SK-N-MC (cell line): ENCODE measurements around the gene ALDH4A1.

Experiments
- EZH2 ChIP-seq: fragments of 200-600 bp; sonication (generic); IDR thresholded peaks from one replicate; pipeline ENCODE4 v1.6.1; 2017; ENCODE audit warnings: antibody characterized with exemption
- POLR2AphosphoS5 ChIP-seq: IDR thresholded peaks from 2 replicates; pipeline ENCODE4 v1.6.1; 2012; ENCODE audit warnings: mild to moderate bottlenecking, low read depth, low read length, borderline replicate concordance

GRCh38 chr1:18870957-18871356 lies 31.4 kb downstream of the ALDH4A1 start:
- TF ChIP-seq EZH2, result no peak
- TF ChIP-seq POLR2AphosphoS5, result no peak
